Esophagus squamous epithelium (tissue), 5 donors: ENCODE measurements around the gene ACAN. TPM values are rescaled to one million over a fixed set of nuclear protein-coding genes. Genes with fewer than 3 reads are reported as not detected.

ENCODE experiments used
- DNase-seq: peaks from one replicate; lab custom pipeline; 2025; lab: John Stamatoyannopoulos, UW
- H3K27ac ChIP-seq, 4 donors: fragments of 200-600 bp; sonication (generic); one replicate each; pipeline ENCODE4 v1.5.1; 2016 to 2019; ENCODE audit warnings: mild to moderate bottlenecking in 1 of 4
- H3K27me3 ChIP-seq, 4 donors: fragments of 200-600 bp; sonication (generic); 1 replicate in 3 of 4; 2 replicates in 1 of 4; pipeline versions ENCODE4 v1.5.1 to v1.6.0; 2017 to 2021; ENCODE audit warnings: antibody characterized with exemption in 1 of 4
- H3K36me3 ChIP-seq, 3 donors: fragments of 200-600 bp; sonication (generic); one replicate each; pipeline ENCODE4 v1.5.1; 2016 to 2019
- H3K4me1 ChIP-seq, 3 donors: fragments of 200-600 bp; sonication (generic); one replicate each; pipeline ENCODE4 v1.5.1; 2017 to 2019
- H3K4me3 ChIP-seq, 4 donors: fragments of 200-600 bp; sonication (generic); 1 replicate in 3 of 4; 2 replicates in 1 of 4; pipeline ENCODE4 v1.5.1; 2016 to 2019; ENCODE audit warnings: mild to moderate bottlenecking in 2 of 4, moderate library complexity in 1 of 4
- H3K9me3 ChIP-seq, 3 donors: fragments of 200-600 bp; sonication (generic); one replicate each; pipeline ENCODE4 v1.5.1; 2016 to 2019
- POLR2A ChIP-seq, 4 donors: fragments of 450-650 bp; IDR thresholded peaks; one replicate each; pipeline ENCODE4 v1.6.1; 2017; ENCODE audit warnings: antibody characterized with exemption in 4 of 4, mild to moderate bottlenecking in 4 of 4, moderate library complexity in 3 of 4
- WGBS, 2 donors: methylation state at CpG; one replicate each; pipeline ENCODE4 v1.1.5; 2018; 5-methylcytosine and 5-hydroxymethylcytosine counted together
- intact Hi-C: fragments of 100-400 bp; cut with DNase I; formaldehyde crosslinking; loops from one replicate; pipeline ENCODE4 v1.15.0; 2022
- total RNA-seq, 4 donors: library from RNA; depleted of rRNA; stranded (reverse); fragments of >200 nt; gene quantifications; one replicate each; pipeline ENCODE4 v1.1.0, GENCODE V29; 2016
- TF ChIP-seq, protein P1 (sequence below), 6 experiments: fragments of 450-650 bp in 4 of 6; fragments of 200-600 bp in 2 of 6; sonication (generic) in 2 of 6; IDR thresholded peaks; one replicate each; pipeline ENCODE4 v1.5.1; 2016 to 2019; ENCODE audit warnings: antibody characterized with exemption in 6 of 6, mild to moderate bottlenecking in 4 of 6, moderate library complexity in 4 of 6
- donor health status: DM: yes; HTN: yes; CAD: no.

Gene ACAN
- total RNA-seq, 4 donors from 2014 or later = 0.34 to 2.6 (median 0.76) TPM; not detected in 1

DNA sequence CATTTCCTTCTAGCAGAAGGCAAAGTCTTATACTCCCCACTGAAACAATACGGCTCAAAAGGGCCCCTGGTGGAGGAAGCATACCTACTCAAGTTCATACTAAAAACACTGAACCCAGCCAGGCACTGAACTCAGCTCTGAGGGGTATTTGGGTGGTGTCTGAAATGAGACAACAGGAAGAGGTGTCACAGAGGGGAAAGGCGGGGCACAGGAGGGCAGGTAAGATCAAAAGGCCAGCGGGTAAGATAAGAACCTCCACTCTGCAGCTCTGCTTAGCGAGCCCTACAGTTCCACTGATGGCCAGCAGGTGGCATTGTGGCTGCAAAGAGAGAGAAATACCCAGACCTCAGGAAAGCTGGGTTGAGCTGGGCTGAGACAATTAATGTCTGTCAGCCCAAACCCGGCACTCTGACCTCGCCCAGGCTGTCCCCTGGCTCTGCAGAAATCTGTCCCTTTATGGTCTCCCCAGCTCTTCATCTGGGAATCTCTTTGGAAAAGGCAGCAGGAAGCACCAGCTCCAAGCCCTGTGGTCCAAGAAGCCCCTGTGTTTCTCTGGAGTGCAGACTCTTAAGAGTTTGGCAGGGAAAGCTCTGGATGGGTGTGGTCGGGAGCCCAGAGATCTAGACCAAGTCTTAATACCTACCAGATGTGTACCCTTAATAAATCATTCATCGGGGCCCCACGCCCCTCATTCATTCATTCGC, 101.5 kb downstream of the ACAN start:
- peak; percentile 19 for DNase-seq
- peak overlapping the region in 3 of 4 donors; percentile 33 to 48 (median 39) for H3K27ac ChIP-seq
- no peaks in the 10 kb centered on the region for H3K9me3 ChIP-seq
- TF ChIP-seq POLR2A (IDR thresholded peaks at IDR 0.05) = no peak
- TF ChIP-seq, protein P1, sequence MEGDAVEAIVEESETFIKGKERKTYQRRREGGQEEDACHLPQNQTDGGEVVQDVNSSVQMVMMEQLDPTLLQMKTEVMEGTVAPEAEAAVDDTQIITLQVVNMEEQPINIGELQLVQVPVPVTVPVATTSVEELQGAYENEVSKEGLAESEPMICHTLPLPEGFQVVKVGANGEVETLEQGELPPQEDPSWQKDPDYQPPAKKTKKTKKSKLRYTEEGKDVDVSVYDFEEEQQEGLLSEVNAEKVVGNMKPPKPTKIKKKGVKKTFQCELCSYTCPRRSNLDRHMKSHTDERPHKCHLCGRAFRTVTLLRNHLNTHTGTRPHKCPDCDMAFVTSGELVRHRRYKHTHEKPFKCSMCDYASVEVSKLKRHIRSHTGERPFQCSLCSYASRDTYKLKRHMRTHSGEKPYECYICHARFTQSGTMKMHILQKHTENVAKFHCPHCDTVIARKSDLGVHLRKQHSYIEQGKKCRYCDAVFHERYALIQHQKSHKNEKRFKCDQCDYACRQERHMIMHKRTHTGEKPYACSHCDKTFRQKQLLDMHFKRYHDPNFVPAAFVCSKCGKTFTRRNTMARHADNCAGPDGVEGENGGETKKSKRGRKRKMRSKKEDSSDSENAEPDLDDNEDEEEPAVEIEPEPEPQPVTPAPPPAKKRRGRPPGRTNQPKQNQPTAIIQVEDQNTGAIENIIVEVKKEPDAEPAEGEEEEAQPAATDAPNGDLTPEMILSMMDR (IDR thresholded peaks at IDR 0.05) = peak; percentile 97 to 99 (median 98)
- 15 to 29% methylated on average over 9 to 10 of the region's 10 CpGs for WGBS, 2 donors
- no peaks in the 10 kb centered on the region for H3K27me3 ChIP-seq
- H3K4me3 ChIP-seq = no peak overlapping the region
- H3K36me3 ChIP-seq = peaks cover 20 to 88% (median 34%) of the 10 kb centered on the region in 3 donors
- peaks cover 3 to 41% (median 24%) of the 10 kb centered on the region in 3 donors for H3K4me1 ChIP-seq
- intact Hi-C loops = loop anchor here (5.0 to 10.0 kb wide), 2 partner anchors 113 to 270 kb away; no protein-coding TSS in a partner anchor

DNA sequence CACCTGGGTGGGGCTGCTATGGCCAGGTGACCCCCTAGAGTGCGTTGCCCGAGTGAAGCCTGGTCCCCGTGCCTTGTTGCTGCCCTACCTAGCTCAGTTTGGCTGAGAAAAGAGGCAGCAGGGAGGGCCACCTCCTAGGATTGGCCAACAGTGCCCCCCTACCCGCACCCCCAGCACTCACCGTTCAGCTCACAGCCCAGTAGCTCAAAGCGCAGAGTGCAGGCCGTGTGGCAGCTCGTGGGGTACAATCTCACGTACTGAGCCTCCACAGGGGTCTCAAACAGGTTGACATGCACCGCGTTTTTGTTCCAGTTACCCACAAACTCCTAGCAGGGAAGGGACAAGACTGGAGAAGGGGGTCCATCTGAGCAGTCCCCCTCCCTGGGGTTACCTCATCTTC, 102.3 kb downstream of the ACAN start:
- no peak for DNase-seq
- WGBS, 2 donors = 67 to 93% methylated on average over 3 to 4 of the region's 11 CpGs
- Histone ChIP-seq H3K27ac (peak overlapping the region in 3 of 4 donors; percentile 28 to 48 (median 33)), H3K36me3 (peaks cover 20 to 88% (median 34%) of the 10 kb centered on the region in 3 donors), H3K9me3 (no peaks in the 10 kb centered on the region), H3K4me3 (no peak overlapping the region), H3K4me1 (peaks cover 3 to 45% (median 32%) of the 10 kb centered on the region in 3 donors), H3K27me3 (no peaks in the 10 kb centered on the region)
- intact Hi-C loops = loop anchor here (5.0 to 10.0 kb wide), 2 partner anchors 112 to 269 kb away; no protein-coding TSS in a partner anchor
- no peak for TF ChIP-seq POLR2A (IDR thresholded peaks at IDR 0.05)
- TF ChIP-seq, protein P1 (IDR thresholded peaks at IDR 0.05) = no peak

DNA sequence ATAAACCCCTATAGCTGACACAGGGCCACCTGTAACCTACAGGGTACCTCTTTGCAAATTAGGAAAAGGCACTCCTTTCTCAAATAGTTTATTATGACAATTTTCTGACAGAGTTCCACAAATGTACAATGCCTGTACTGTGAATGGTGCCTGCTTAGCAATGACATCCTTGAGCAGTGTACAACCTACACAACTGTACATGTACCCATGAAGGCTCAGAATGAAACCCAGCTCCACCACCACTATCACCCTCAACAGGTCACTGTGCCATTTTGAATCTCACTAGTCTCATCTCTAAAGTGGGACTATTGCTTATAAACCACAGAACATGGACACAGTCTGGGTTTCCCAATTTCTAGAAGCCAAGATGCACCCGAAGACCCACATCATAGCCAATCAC, 102.9 kb downstream of the ACAN start:
- DNase-seq = no peak
- WGBS, 2 donors = 90 to 91% methylated on average over 1 of the region's 1 CpG
- Histone ChIP-seq H3K27ac (no peak overlapping the region), H3K27me3 (no peaks in the 10 kb centered on the region), H3K4me3 (no peak overlapping the region), H3K36me3 (peaks cover 20 to 89% (median 34%) of the 10 kb centered on the region in 3 donors), H3K4me1 (peaks cover 3 to 50% (median 37%) of the 10 kb centered on the region in 3 donors), H3K9me3 (no peaks in the 10 kb centered on the region)
- TF ChIP-seq, protein P1 (IDR thresholded peaks at IDR 0.05) = no peak
- no peak for TF ChIP-seq POLR2A (IDR thresholded peaks at IDR 0.05)
- intact Hi-C loops = loop anchor here (5.0 to 10.0 kb wide), 2 partner anchors 111 to 269 kb away; no protein-coding TSS in a partner anchor

DNA sequence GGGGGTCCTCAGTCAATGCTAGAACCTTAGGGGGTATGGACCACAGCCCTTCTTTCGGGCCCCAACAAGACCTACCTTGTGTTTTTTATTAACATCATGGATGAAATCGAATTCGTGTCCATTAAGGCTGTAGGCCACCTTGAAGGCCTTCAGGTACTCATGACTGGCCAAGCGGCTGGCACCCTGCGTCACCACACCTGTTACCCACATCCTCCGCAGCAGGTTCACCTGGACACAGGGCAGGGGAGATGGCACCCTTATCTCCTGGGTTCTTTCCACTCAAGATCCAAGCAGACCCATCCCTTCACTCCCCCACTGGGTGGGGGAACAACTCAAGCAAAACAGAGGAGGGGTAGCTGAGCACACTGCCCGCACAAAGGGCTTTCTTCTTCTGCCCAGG, 103.3 kb downstream of the ACAN start:
- 89 to 91% methylated on average over 4 to 7 of the region's 7 CpGs for WGBS, 2 donors
- intact Hi-C loops = loop anchor here (5.0 to 10.0 kb wide), 2 partner anchors 111 to 268 kb away; no protein-coding TSS in a partner anchor
- Histone ChIP-seq H3K4me1 (peaks cover 3 to 55% (median 41%) of the 10 kb centered on the region in 3 donors), H3K4me3 (no peak overlapping the region), H3K27ac (no peak overlapping the region), H3K9me3 (no peaks in the 10 kb centered on the region), H3K36me3 (peaks cover 16 to 84% (median 34%) of the 10 kb centered on the region in 3 donors), H3K27me3 (no peaks in the 10 kb centered on the region)
- TF ChIP-seq, protein P1 (IDR thresholded peaks at IDR 0.05) = no peak
- TF ChIP-seq POLR2A (IDR thresholded peaks at IDR 0.05) = no peak
- DNase-seq = no peak

DNA sequence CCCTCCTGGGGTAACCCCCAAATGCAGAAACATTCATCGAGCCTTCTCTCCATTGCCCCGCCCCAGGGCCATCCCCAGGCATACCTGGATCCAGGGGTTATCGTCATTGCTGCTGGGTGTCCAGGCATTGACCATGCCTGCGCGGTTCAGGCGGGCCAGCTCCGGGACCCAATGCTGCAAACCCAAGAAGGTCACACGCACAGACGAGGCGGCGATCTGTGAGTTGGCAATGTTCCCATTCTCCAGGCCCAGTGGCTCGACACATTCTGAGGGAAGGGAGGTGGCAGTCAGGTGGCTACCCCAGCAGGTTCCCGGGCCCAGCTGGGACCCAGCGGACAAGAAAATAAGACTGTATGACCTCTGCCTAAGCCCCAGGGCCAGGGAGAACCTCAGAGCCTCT, 103.9 kb downstream of the ACAN start:
- peaks cover 3 to 60% (median 47%) of the 10 kb centered on the region in 3 donors for H3K4me1 ChIP-seq
- H3K9me3 ChIP-seq = no peaks in the 10 kb centered on the region
- intact Hi-C loops = loop anchor here (5.0 to 10.0 kb wide), 2 partner anchors 110 to 268 kb away; no protein-coding TSS in a partner anchor
- H3K27me3 ChIP-seq = no peaks in the 10 kb centered on the region
- 75 to 92% methylated on average over 6 to 7 of the region's 14 CpGs for WGBS, 2 donors
- TF ChIP-seq POLR2A (IDR thresholded peaks at IDR 0.05) = no peak
- TF ChIP-seq, protein P1 (IDR thresholded peaks at IDR 0.05) = no peak
- no peak for DNase-seq
- H3K27ac ChIP-seq = no peak overlapping the region
- H3K36me3 ChIP-seq = peaks cover 14 to 80% (median 31%) of the 10 kb centered on the region in 3 donors
- no peak overlapping the region for H3K4me3 ChIP-seq
